HepG2 (cell line): ENCODE data around the gene TMEM184B. TPM values are rescaled to one million over a fixed set of nuclear protein-coding genes. Genes with fewer than 3 reads are reported as not detected.
A peak's percentile ranks its signal among the peaks of the same experiment; 100 is the strongest.

ENCODE experiments used
- ATAC-seq: fragments of 200-7000 bp; cut with Tn5 transposase; 3 replicates; pipeline ENCODE4 v1.9.1; 2020; ENCODE audit warnings: mild to moderate bottlenecking, moderate library complexity
- BruUV-seq: library from RNA; stranded (reverse); fragments of 400-500 nt; replicated peaks from 2 replicates; lab custom pipeline; 2021; lab: Mats Ljungman, UMichigan
- CTCF ChIA-PET: fragments of 300-600 bp; formaldehyde crosslinking; extraction: SDS; loops from one replicate; lab custom pipeline; 2021; ENCODE audit warnings: low total read pairs, inconsistent platforms, low intra/inter-chr PET ratio; lab: Yijun Ruan, JAX
- POLR2A ChIA-PET: fragments of 350-600 bp; sonication (Branson Sonifier 250); formaldehyde crosslinking; loops from one replicate; lab custom pipeline; 2020; ENCODE audit warnings: antibody characterized with exemption, inconsistent platforms; lab: Yijun Ruan, JAX
- DNase-seq: peaks from one replicate; pipeline ENCODE4 v3.0.0-alpha.2; 2015; ENCODE audit warnings: low spot score
- FAIRE-seq: peaks from 3 replicates; lab custom pipeline; 2011; peaks lifted over from hg19 to GRCh38; lab: Jason Lieb, UNC
- H2AFZ ChIP-seq: one replicate; pipeline ENCODE4 v1.6.1; 2011; ENCODE audit warnings: low read length, inconsistent platforms
- H3K27ac ChIP-seq: fragments of 300-600 bp; 3 replicates; pipeline ENCODE4 v1.8.0; 2011; ENCODE audit warnings: mixed run types, mild to moderate bottlenecking, mixed read lengths, low read length, inconsistent platforms; ENCODE audit not compliant: insufficient read depth; ENCODE audit errors: extremely low read length
- H3K27me3 ChIP-seq, 2 experiments: fragments of 200-600 bp in 1 of 2; 2 replicates in 1 of 2; 3 replicates in 1 of 2; pipeline versions ENCODE4 v1.6.0 to v1.8.0; 2011; ENCODE audit warnings: low read length in 2 of 2, mild to moderate bottlenecking in 2 of 2, moderate library complexity in 2 of 2, inconsistent platforms in 1 of 2; ENCODE audit not compliant: insufficient read depth in 2 of 2, control insufficient read depth in 1 of 2
- H3K36me3 ChIP-seq, 2 experiments: fragments of 200-600 bp in 1 of 2; replicated peaks in 1 of 2; 2 replicates in 1 of 2; 3 replicates in 1 of 2; pipeline versions ENCODE4 v1.5.1 to v1.8.0; 2011; ENCODE audit warnings: low read length in 2 of 2, inconsistent platforms in 1 of 2; ENCODE audit not compliant: insufficient read depth in 2 of 2, control insufficient read depth in 1 of 2
- H3K4me1 ChIP-seq: 2 replicates; pipeline ENCODE4 v1.5.1; 2012; ENCODE audit warnings: low read length, inconsistent platforms; ENCODE audit not compliant: insufficient read depth
- H3K4me2 ChIP-seq: 2 replicates; pipeline ENCODE4 v1.6.0; 2011; ENCODE audit warnings: low read depth, low read length, inconsistent platforms
- H3K4me3 ChIP-seq, 3 experiments: fragments of 200-600 bp in 1 of 3; sonication (generic), shearing (Covaris generic) in 1 of 3; replicated peaks in 1 of 3; 2 replicates each; pipeline ENCODE4 v1.5.1; 2011 to 2016; ENCODE audit warnings: low read length in 3 of 3, inconsistent platforms in 2 of 3, low read depth in 2 of 3, mild to moderate bottlenecking in 2 of 3, control low read depth in 1 of 3, mixed read lengths in 1 of 3; ENCODE audit not compliant: insufficient read depth in 1 of 3
- H3K79me2 ChIP-seq: one replicate; pipeline ENCODE4 v1.6.1; 2011; ENCODE audit warnings: low read length, inconsistent platforms; ENCODE audit not compliant: insufficient read depth
- H3K9ac ChIP-seq: 2 replicates; pipeline ENCODE4 v1.6.0; 2011; ENCODE audit warnings: mild to moderate bottlenecking, low read depth, low read length, inconsistent platforms; ENCODE audit not compliant: insufficient read depth
- H3K9me3 ChIP-seq: 2 replicates; pipeline ENCODE4 v1.5.1; 2012; ENCODE audit warnings: mild to moderate bottlenecking, low read length
- H4K20me1 ChIP-seq: 2 replicates; pipeline ENCODE4 v1.6.0; 2011; ENCODE audit warnings: inconsistent platforms, mild to moderate bottlenecking, low read length, moderate library complexity; ENCODE audit not compliant: insufficient read depth
- ATAD3A ChIP-seq: sonication (generic); formaldehyde crosslinking; IDR thresholded peaks from 2 replicates; pipeline ENCODE4 v1.4.0; 2020; ENCODE audit warnings: missing genetic modification reagents
- SOX5 ChIP-seq: IDR thresholded peaks from 2 replicates; pipeline ENCODE4 v1.6.1; 2016; ENCODE audit warnings: borderline replicate concordance
- ZKSCAN1 ChIP-seq: fragments of 150-350 bp; IDR thresholded peaks from 2 replicates; pipeline ENCODE4 v1.6.1; 2014; ENCODE audit warnings: low read length
- WGBS: methylation state at CpG from one replicate; pipeline ENCODE4 v1.1.6; 2017; ENCODE audit warnings: low lambda C conversion rate; 5-methylcytosine and 5-hydroxymethylcytosine counted together
- in situ Hi-C: cut with HindIII; loops from 2 replicates; pipeline ENCODE4 v1.10.0; 2017; ENCODE audit warnings: low pct_unique_long_range_greater_than_20kb; ENCODE audit not compliant: extremely low pct_ligation_motif_present
- intact Hi-C: fragments of 100-400 bp; cut with micrococcal nuclease; formaldehyde crosslinking; loops from one replicate; pipeline ENCODE4 v1.10.0; 2022; ENCODE audit not compliant: unreplicated experiment
- polyA plus RNA-seq, 8 experiments: library from polyadenylated mRNA; depleted of rRNA in 3 of 8; stranded (reverse) in 7 of 8; unstranded in 1 of 8; fragments of >200 nt; fragmentation: Illumina TruSeq in 4 of 8; extraction: Trizol in 4 of 8; gene quantifications; 2 replicates each; pipeline versions ENCODE4 v1.2.1 to v1.2.3, GENCODE V29; 2011 to 2016; ENCODE audit warnings: low read depth in 4 of 8, missing spikeins in 1 of 8, mixed read lengths in 1 of 8; ENCODE audit not compliant: insufficient read depth in 1 of 8
- total RNA-seq, 5 experiments: library from RNA; depleted of rRNA; stranded (reverse); fragments of >200 nt; fragmentation: Illumina TruSeq; extraction: Trizol; gene quantifications; 2 replicates each; pipeline ENCODE4 v1.2.3, GENCODE V29; 2016; ENCODE audit warnings: low read depth in 1 of 5
- TF ChIP-seq, protein P1 (sequence below): sonication (generic); formaldehyde crosslinking; IDR thresholded peaks from 2 replicates; pipeline ENCODE4 v1.5.1; 2020; ENCODE audit warnings: mild to moderate bottlenecking, missing genetic modification reagents, moderate library complexity
- TF ChIP-seq, protein P2 (sequence below): sonication (generic); formaldehyde crosslinking; IDR thresholded peaks from 2 replicates; pipeline ENCODE4 v1.5.0; 2020; ENCODE audit warnings: mild to moderate bottlenecking, missing genetic modification reagents, moderate library complexity
- TF ChIP-seq, protein P3 (sequence below): sonication (generic); formaldehyde crosslinking; IDR thresholded peaks from 2 replicates; pipeline ENCODE4 v1.5.0; 2020; ENCODE audit warnings: missing genetic modification reagents, mild to moderate bottlenecking, borderline replicate concordance
- TF ChIP-seq, protein P4 (sequence below): sonication (generic); formaldehyde crosslinking; IDR thresholded peaks from 2 replicates; pipeline ENCODE4 v1.4.0; 2020; ENCODE audit warnings: low read depth, mild to moderate bottlenecking, missing genetic modification reagents

TMEM184B gene
- total and polyA plus RNA-seq, 2 of the 13 experiments (the other 11 are each of a cell fraction or from before 2014, with no cell fraction given), result 15.9 to 16.0 TPM

DNA sequence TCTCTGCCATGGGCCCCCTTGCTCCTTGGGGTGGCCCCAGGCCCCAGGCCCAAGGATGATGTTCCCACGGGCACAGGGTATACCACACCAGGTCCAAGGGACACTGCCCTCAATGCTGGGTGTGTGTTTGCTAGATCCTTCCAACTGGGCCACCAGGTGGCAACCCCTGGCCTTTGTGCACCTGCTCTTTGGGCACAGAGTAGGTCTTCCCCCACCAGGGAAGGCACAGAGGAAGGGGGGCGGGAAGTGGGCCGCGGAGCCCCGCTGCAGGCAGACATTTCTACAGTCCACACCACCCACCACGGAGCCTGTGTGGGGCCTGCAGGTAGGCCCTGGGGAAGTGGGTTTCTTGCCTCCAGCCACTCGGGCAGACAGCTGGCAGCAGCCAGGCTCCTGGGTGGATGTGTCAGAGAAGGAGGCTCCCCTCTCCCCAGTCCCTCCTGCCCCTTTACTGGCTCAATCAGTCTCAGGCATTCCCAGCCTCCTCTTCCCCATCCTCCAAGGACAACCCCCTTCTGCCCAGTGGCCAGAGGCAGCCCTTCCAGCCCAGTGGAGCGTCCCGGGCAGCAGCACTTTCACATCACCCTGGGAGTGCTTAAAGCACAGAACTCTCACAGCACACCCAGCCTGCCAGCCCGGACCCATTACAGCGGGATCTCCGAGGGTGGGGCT is 49.4 kb downstream of the TMEM184B start (continued):
- TF ChIP-seq, protein P1, sequence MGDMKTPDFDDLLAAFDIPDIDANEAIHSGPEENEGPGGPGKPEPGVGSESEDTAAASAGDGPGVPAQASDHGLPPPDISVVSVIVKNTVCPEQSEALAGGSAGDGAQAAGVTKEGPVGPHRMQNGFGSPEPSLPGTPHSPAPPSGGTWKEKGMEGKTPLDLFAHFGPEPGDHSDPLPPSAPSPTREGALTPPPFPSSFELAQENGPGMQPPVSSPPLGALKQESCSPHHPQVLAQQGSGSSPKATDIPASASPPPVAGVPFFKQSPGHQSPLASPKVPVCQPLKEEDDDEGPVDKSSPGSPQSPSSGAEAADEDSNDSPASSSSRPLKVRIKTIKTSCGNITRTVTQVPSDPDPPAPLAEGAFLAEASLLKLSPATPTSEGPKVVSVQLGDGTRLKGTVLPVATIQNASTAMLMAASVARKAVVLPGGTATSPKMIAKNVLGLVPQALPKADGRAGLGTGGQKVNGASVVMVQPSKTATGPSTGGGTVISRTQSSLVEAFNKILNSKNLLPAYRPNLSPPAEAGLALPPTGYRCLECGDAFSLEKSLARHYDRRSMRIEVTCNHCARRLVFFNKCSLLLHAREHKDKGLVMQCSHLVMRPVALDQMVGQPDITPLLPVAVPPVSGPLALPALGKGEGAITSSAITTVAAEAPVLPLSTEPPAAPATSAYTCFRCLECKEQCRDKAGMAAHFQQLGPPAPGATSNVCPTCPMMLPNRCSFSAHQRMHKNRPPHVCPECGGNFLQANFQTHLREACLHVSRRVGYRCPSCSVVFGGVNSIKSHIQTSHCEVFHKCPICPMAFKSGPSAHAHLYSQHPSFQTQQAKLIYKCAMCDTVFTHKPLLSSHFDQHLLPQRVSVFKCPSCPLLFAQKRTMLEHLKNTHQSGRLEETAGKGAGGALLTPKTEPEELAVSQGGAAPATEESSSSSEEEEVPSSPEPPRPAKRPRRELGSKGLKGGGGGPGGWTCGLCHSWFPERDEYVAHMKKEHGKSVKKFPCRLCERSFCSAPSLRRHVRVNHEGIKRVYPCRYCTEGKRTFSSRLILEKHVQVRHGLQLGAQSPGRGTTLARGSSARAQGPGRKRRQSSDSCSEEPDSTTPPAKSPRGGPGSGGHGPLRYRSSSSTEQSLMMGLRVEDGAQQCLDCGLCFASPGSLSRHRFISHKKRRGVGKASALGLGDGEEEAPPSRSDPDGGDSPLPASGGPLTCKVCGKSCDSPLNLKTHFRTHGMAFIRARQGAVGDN, result peak; percentile 17; the same call in 1 of the 2 replicates
- peak; percentile 44; the same call in 1 of the 2 replicates for TF ChIP-seq ZKSCAN1
- TF ChIP-seq, protein P2, sequence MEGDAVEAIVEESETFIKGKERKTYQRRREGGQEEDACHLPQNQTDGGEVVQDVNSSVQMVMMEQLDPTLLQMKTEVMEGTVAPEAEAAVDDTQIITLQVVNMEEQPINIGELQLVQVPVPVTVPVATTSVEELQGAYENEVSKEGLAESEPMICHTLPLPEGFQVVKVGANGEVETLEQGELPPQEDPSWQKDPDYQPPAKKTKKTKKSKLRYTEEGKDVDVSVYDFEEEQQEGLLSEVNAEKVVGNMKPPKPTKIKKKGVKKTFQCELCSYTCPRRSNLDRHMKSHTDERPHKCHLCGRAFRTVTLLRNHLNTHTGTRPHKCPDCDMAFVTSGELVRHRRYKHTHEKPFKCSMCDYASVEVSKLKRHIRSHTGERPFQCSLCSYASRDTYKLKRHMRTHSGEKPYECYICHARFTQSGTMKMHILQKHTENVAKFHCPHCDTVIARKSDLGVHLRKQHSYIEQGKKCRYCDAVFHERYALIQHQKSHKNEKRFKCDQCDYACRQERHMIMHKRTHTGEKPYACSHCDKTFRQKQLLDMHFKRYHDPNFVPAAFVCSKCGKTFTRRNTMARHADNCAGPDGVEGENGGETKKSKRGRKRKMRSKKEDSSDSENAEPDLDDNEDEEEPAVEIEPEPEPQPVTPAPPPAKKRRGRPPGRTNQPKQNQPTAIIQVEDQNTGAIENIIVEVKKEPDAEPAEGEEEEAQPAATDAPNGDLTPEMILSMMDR, result peak; percentile 38

DNA sequence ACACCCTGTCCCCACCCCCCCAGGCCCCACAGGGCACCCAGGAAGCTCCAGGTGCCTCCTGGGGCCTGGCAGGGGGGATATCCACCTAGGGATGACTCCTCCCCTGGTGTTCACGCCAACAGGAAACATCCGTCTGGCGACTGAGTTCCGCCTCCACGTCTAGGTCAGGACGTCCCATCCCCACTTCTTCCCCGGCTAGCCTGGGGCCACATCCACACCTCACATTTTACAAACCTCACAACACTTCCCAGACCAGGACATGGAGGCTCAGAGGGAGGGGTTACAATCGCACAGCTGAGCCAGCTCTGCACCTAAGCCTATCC is 50.1 kb downstream of the TMEM184B start:
- DNase-seq (no peak), FAIRE-seq (no peak), ATAC-seq (no peak)
- intact Hi-C loops, result no loop called here
- no peaks in the 10 kb centered on the region for H4K20me1 ChIP-seq
- TF ChIP-seq SOX5, result no peak
- TF ChIP-seq, protein P3, sequence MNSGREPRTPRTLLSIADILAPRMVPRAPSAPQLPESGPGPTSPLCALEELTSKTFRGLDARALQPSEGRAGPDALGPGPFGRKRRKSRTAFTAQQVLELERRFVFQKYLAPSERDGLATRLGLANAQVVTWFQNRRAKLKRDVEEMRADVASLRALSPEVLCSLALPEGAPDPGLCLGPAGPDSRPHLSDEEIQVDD (CRISPR knock-in tag), result no peak
- TF ChIP-seq ATAD3A (CRISPR knock-in tag), result no peak
- TF ChIP-seq, protein P4, sequence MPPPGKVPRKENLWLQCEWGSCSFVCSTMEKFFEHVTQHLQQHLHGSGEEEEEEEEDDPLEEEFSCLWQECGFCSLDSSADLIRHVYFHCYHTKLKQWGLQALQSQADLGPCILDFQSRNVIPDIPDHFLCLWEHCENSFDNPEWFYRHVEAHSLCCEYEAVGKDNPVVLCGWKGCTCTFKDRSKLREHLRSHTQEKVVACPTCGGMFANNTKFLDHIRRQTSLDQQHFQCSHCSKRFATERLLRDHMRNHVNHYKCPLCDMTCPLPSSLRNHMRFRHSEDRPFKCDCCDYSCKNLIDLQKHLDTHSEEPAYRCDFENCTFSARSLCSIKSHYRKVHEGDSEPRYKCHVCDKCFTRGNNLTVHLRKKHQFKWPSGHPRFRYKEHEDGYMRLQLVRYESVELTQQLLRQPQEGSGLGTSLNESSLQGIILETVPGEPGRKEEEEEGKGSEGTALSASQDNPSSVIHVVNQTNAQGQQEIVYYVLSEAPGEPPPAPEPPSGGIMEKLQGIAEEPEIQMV (CRISPR knock-in tag), result no peak
- no peak overlapping the region for H3K4me2 ChIP-seq
- H3K4me3 ChIP-seq, result no peak overlapping the region
- WGBS, result 94% methylated on average over 3 of the region's 8 CpGs
- no peaks in the 10 kb centered on the region for H3K27me3 ChIP-seq
- in situ Hi-C loops, result no loop called here
- H2AFZ ChIP-seq, result no peak overlapping the region
- H3K79me2 ChIP-seq, result no peaks in the 10 kb centered on the region
- no peaks in the 10 kb centered on the region for H3K9me3 ChIP-seq
- peaks cover 21% of the 10 kb centered on the region for H3K4me1 ChIP-seq
- H3K27ac ChIP-seq, result no peak overlapping the region
- no TSS peak for BruUV-seq
- H3K9ac ChIP-seq, result no peak overlapping the region
- peaks cover 2 to 10% of the 10 kb centered on the region in 2 experiments; a peak in 4 of 5 replicates for H3K36me3 ChIP-seq
- CTCF ChIA-PET, result no interaction called here
- POLR2A ChIA-PET, result no interaction called here
